ENCODE data around the gene MICU2. TPM values are rescaled to one million over a fixed set of nuclear protein-coding genes. Genes with fewer than 3 reads are reported as not detected.

MICU2 gene
- total and polyA plus RNA-seq, 10 of the 15 experiments (the other 5 are each of a cell fraction or from before 2014, with no cell fraction given), result 17.7 to 56.6 (median 43.8) TPM

DNA sequence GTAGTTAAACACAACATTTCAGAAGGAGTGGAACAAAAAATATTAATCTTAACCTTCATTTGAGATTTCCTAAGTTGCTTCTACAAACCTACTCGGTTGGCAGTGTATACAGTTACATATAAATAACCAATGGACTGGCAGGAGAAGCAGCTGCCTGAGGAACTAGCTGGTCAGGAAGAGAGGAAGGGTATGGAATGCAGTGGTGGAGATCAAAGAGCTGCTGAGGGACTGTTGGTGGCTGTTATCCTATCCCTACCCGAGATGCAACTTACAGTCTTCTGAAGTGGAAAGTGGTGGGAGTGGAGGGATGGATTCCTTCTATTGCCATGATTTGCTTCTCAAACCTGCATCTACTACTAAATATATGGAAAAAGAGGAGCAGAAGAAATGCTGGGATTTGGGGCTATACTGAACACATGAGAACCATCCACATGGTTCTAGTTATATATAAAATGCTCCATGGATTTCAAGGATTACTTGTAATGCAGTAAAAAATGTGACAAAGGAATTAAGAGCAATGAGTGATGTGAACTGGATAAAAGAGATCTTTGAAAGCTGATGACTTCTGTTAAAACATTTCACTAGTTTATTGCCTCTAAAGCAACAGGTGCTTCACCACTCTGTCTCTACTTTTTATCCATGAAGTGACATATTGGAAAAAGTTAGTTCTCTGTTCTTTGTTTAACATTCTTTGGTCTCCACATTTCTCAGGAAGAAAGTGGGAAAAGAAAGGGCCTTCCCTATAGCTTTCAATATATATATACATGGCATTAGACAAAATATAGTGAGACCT is 29.9 kb downstream of the MICU2 start:
- no peak overlapping the region for H2AFZ ChIP-seq (ENCODE audit: control insufficient read depth, low read depth, low read length)
- no peak overlapping the region for H3K4me3 ChIP-seq
- ChIA-PET POLR2A (no interaction called here), CTCF (no interaction called here), SMC1A (ENCODE audit: uncharacterized antibody, unreplicated experiment) (interaction anchor here (0.8 to 1.7 kb wide), 5 partner anchors 11 to 630 kb away, joined by 3 to 5 read pairs (median 3); no protein-coding TSS in a partner anchor), RAD21 (ENCODE audit: unreplicated experiment) (no interaction called here)
- in situ Hi-C loops (cut with MboI) (no loop called here), intact Hi-C loops (cut with micrococcal nuclease; ENCODE audit: unreplicated experiment) (no loop called here)
- DNase-seq (ENCODE audit: low read depth, low spot score) (no peak), ATAC-seq (no peak), FAIRE-seq (no peak)
- no TSS peak for BruUV-seq (replicated peaks)
- TF ChIP-seq PAX5 (IDR thresholded peaks at IDR 0.05; ENCODE audit: borderline replicate concordance, low read depth, low read length) (no peak), FOS (IDR thresholded peaks at IDR 0.05; ENCODE audit: borderline replicate concordance, extremely low read depth, insufficient read length) (no peak), HCFC1 (IDR thresholded peaks at IDR 0.05; ENCODE audit: low read length) (no peak), JUNB (IDR thresholded peaks at IDR 0.05) (no peak), NRF1 (conservative IDR thresholded peaks at IDR 0.05; ENCODE audit: low read depth, low read length) (no peak), ASH2L (IDR thresholded peaks at IDR 0.05; ENCODE audit: borderline replicate concordance, low read depth) (no peak)
- TF ChIP-seq, protein P1, sequence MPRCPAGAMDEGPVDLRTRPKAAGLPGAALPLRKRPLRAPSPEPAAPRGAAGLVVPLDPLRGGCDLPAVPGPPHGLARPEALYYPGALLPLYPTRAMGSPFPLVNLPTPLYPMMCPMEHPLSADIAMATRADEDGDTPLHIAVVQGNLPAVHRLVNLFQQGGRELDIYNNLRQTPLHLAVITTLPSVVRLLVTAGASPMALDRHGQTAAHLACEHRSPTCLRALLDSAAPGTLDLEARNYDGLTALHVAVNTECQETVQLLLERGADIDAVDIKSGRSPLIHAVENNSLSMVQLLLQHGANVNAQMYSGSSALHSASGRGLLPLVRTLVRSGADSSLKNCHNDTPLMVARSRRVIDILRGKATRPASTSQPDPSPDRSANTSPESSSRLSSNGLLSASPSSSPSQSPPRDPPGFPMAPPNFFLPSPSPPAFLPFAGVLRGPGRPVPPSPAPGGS (IDR thresholded peaks at IDR 0.05; ENCODE audit: borderline replicate concordance, insufficient read depth, low read depth, low read length, poor library complexity, severe bottlenecking), result no peak
- TF ChIP-seq, protein P2, sequence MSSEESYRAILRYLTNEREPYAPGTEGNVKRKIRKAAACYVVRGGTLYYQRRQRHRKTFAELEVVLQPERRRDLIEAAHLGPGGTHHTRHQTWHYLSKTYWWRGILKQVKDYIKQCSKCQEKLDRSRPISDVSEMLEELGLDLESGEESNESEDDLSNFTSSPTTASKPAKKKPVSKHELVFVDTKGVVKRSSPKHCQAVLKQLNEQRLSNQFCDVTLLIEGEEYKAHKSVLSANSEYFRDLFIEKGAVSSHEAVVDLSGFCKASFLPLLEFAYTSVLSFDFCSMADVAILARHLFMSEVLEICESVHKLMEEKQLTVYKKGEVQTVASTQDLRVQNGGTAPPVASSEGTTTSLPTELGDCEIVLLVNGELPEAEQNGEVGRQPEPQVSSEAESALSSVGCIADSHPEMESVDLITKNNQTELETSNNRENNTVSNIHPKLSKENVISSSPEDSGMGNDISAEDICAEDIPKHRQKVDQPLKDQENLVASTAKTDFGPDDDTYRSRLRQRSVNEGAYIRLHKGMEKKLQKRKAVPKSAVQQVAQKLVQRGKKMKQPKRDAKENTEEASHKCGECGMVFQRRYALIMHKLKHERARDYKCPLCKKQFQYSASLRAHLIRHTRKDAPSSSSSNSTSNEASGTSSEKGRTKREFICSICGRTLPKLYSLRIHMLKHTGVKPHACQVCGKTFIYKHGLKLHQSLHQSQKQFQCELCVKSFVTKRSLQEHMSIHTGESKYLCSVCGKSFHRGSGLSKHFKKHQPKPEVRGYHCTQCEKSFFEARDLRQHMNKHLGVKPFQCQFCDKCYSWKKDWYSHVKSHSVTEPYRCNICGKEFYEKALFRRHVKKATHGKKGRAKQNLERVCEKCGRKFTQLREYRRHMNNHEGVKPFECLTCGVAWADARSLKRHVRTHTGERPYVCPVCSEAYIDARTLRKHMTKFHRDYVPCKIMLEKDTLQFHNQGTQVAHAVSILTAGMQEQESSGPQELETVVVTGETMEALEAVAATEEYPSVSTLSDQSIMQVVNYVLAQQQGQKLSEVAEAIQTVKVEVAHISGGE (CRISPR knock-in tag; IDR thresholded peaks at IDR 0.05), result no peak
- TF ChIP-seq, protein P3, sequence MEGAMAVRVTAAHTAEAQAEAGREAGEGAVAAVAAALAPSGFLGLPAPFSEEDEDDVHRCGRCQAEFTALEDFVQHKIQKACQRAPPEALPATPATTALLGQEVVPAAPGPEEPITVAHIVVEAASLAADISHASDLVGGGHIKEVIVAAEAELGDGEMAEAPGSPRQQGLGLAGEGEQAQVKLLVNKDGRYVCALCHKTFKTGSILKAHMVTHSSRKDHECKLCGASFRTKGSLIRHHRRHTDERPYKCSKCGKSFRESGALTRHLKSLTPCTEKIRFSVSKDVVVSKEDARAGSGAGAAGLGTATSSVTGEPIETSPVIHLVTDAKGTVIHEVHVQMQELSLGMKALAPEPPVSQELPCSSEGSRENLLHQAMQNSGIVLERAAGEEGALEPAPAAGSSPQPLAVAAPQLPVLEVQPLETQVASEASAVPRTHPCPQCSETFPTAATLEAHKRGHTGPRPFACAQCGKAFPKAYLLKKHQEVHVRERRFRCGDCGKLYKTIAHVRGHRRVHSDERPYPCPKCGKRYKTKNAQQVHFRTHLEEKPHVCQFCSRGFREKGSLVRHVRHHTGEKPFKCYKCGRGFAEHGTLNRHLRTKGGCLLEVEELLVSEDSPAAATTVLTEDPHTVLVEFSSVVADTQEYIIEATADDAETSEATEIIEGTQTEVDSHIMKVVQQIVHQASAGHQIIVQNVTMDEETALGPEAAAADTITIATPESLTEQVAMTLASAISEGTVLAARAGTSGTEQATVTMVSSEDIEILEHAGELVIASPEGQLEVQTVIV (IDR thresholded peaks at IDR 0.05; ENCODE audit: borderline replicate concordance, partially characterized antibody), result no peak
- H3K27me3 ChIP-seq (replicated peaks in 1 of 2; ENCODE audit: control insufficient read depth in 2 of 2, insufficient read depth in 2 of 2, low read length in 1 of 2), result no peaks in the 10 kb centered on the region
- H4K20me1 ChIP-seq (ENCODE audit: control insufficient read depth, insufficient read depth), result no peaks in the 10 kb centered on the region
- no peaks in the 10 kb centered on the region for H3K9me3 ChIP-seq (replicated peaks; ENCODE audit: control insufficient read depth, insufficient read depth, low read length)
- H3K9ac ChIP-seq (ENCODE audit: control insufficient read depth, insufficient read depth, low read length), result no peak overlapping the region
- peaks cover 2% of the 10 kb centered on the region for H3K4me1 ChIP-seq (ENCODE audit: control insufficient read depth, insufficient read depth, low read length)
- H3K79me2 ChIP-seq (ENCODE audit: control insufficient read depth, insufficient read depth, low read length), result no peaks in the 10 kb centered on the region
- no peaks in the 10 kb centered on the region for H3K36me3 ChIP-seq (ENCODE audit: control insufficient read depth in 2 of 2, insufficient read depth in 2 of 2, low read length in 1 of 2)
- WGBS (ENCODE audit: insufficient coverage, insufficient replicate concordance, low lambda C conversion rate, missing lambda C conversion rate), result 96% methylated on average over 2 of the region's 2 CpGs
- H3K4me2 ChIP-seq (ENCODE audit: control insufficient read depth, insufficient read depth), result no peak overlapping the region
- no peak overlapping the region for H3K27ac ChIP-seq (ENCODE audit: control insufficient read depth, insufficient read depth)

Data from GM12878 (cell line).